ENCODE results near the gene SPATA4. TPM values are rescaled to one million over a fixed set of nuclear protein-coding genes. Genes with fewer than 3 reads are reported as not detected.

Gene SPATA4
- polyA plus RNA-seq, 1 donor from 2014 or later: not detected

- Mint-ChIP-seq H3K27me3 (peaks cover 13% of the 10 kb centered on the region), H3K36me3 (no peaks in the 10 kb centered on the region), H3K4me1 (no peaks in the 10 kb centered on the region), H3K4me3 (no peak overlapping the region), H3K9me3 (peaks cover 0 to 10% (median 9%) of the 10 kb centered on the region in 3 donors), H3K27ac (peak overlapping the region in 1 of 3 donors; percentile 75)
These were observed 14.2 kb upstream of the SPATA4 start for GRCh38 chr4:176209535-176209934.

DNA sequence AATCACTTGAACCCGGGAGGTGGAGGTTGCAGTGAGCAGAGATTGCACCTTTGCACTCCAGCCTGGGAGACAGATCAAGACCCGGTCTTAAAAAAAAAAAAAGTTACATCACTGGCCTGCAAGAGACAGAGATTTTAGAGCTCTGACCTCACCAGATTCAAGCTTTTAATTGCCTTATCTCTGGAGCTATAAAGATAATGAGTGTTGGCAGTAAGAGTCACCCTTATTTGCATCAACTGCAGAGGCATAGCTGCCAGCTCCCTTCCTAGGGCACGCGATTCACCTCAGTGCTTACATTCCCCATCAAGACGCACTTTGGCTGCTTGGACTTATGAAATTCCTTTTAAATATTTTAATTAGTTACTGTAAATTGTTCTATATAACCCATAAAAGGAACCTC lies 12.5 kb upstream of the SPATA4 start:
- no peak overlapping the region for H3K27ac Mint-ChIP-seq
- no peaks in the 10 kb centered on the region for H3K4me1 Mint-ChIP-seq
- H3K27me3 Mint-ChIP-seq: peaks cover 18% of the 10 kb centered on the region
- H3K4me3 Mint-ChIP-seq: no peak overlapping the region
- peaks cover 0 to 10% (median 9%) of the 10 kb centered on the region in 3 donors for H3K9me3 Mint-ChIP-seq
- H3K36me3 Mint-ChIP-seq: no peaks in the 10 kb centered on the region

DNA sequence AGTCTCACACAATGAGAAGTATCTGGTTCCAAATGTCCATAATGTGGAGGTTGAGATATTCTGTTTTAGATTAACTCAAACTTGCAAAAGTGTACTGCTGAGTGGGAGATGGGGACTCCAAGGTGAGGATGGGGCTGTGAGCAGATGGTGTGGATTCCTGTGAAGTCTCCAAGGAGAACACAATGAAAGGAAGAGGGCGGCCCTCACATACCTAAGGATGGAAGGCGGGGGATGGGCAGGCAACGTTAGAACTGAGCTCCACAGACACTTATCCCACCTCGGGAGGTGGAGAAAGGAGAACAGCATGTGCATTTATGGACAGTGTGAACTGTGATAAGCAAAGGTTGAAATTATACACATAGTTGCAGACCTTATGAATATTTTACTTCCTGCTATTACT lies 9.9 kb upstream of the SPATA4 start:
- Mint-ChIP-seq H3K4me1 (no peaks in the 10 kb centered on the region), H3K36me3 (no peaks in the 10 kb centered on the region), H3K4me3 (no peak overlapping the region), H3K9me3 (no peaks in the 10 kb centered on the region), H3K27me3 (peaks cover 12% of the 10 kb centered on the region), H3K27ac (no peak overlapping the region)

DNA sequence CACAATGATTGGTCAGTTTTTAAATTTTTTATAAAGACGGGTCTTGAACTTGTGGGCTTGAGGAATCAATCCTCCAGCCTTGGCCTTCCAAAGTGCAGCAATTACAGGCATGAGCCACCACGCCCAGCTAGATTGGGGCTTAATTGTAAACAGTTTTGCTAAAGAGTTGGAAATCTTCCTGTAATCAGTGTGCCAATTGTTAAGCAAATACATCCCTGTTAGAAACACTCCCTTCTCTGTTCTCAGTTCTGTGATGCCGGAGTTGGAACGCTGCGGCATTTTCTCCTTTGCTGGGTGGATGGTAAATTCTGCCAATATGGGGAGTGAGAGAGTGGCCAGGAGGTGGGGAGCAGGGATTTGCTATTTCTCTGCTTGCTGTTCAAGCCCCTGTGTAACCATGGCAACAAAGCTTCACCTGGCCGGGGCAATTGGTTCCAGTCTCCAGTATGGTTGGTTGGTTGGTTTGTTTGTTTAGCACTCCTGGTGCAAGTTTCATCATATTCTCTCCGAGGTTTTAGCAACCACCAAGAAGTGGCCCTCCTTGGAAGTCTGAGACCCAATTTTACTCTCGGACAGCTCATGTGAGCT lies 3.0 kb upstream of the SPATA4 start:
- H3K4me1 Mint-ChIP-seq: peaks cover 2 to 11% (median 10%) of the 10 kb centered on the region in 3 donors
- peaks cover 4% of the 10 kb centered on the region for H3K36me3 Mint-ChIP-seq
- peaks cover 12% of the 10 kb centered on the region for H3K27me3 Mint-ChIP-seq
- H3K4me3 Mint-ChIP-seq: no peak overlapping the region
- no peaks in the 10 kb centered on the region for H3K9me3 Mint-ChIP-seq
- no peak overlapping the region for H3K27ac Mint-ChIP-seq

- Mint-ChIP-seq H3K4me3 (peak overlapping the region in 1 of 4 donors; percentile 39), H3K9me3 (no peaks in the 10 kb centered on the region), H3K27me3 (peaks cover 26% of the 10 kb centered on the region), H3K27ac (peak overlapping the region in 1 of 3 donors; percentile 41), H3K4me1 (peaks cover 2 to 11% (median 11%) of the 10 kb centered on the region in 3 donors), H3K36me3 (peaks cover 5% of the 10 kb centered on the region)
These were observed 1.4 kb downstream of the SPATA4 start for GRCh38 chr4:176193938-176194337.

- Mint-ChIP-seq H3K4me1 (peaks cover 2 to 11% (median 11%) of the 10 kb centered on the region in 3 donors), H3K27me3 (peaks cover 19% of the 10 kb centered on the region), H3K9me3 (no peaks in the 10 kb centered on the region), H3K4me3 (no peak overlapping the region), H3K27ac (peak overlapping the region in 1 of 3 donors; percentile 41), H3K36me3 (peaks cover 7% of the 10 kb centered on the region)
These were observed 2.3 kb downstream of the SPATA4 start for GRCh38 chr4:176193126-176193525.

- Mint-ChIP-seq H3K27me3 (peaks cover 19% of the 10 kb centered on the region), H3K36me3 (peaks cover 3% of the 10 kb centered on the region), H3K4me3 (no peak overlapping the region), H3K4me1 (peaks cover 2 to 11% (median 11%) of the 10 kb centered on the region in 3 donors), H3K27ac (no peak overlapping the region), H3K9me3 (no peaks in the 10 kb centered on the region)
These were observed 3.4 kb downstream of the SPATA4 start for GRCh38 chr4:176191974-176192373.

- Mint-ChIP-seq H3K9me3 (no peaks in the 10 kb centered on the region), H3K36me3 (peaks cover 3% of the 10 kb centered on the region), H3K27ac (no peak overlapping the region), H3K27me3 (peaks cover 19% of the 10 kb centered on the region), H3K4me1 (peaks cover 0 to 5% (median 2%) of the 10 kb centered on the region in 3 donors), H3K4me3 (no peak overlapping the region)
These were observed 5.2 kb downstream of the SPATA4 start for GRCh38 chr4:176189891-176190795.

GRCh38 chr4:176188654-176189053 lies 6.7 kb downstream of the SPATA4 start:
- H3K27me3 Mint-ChIP-seq: peaks cover 19% of the 10 kb centered on the region
- H3K4me1 Mint-ChIP-seq: peaks cover 0 to 3% (median 0%) of the 10 kb centered on the region in 3 donors
- H3K4me3 Mint-ChIP-seq: no peak overlapping the region
- no peaks in the 10 kb centered on the region for H3K9me3 Mint-ChIP-seq
- H3K36me3 Mint-ChIP-seq: peaks cover 3% of the 10 kb centered on the region
- no peak overlapping the region for H3K27ac Mint-ChIP-seq

- no peaks in the 10 kb centered on the region for H3K9me3 Mint-ChIP-seq
- H3K4me1 Mint-ChIP-seq: no peaks in the 10 kb centered on the region
- H3K36me3 Mint-ChIP-seq: peaks cover 3% of the 10 kb centered on the region
- H3K4me3 Mint-ChIP-seq: no peak overlapping the region
- no peak overlapping the region for H3K27ac Mint-ChIP-seq
- peaks cover 14% of the 10 kb centered on the region for H3K27me3 Mint-ChIP-seq
These were observed 7.8 kb downstream of the SPATA4 start for GRCh38 chr4:176187624-176188023.

DNA sequence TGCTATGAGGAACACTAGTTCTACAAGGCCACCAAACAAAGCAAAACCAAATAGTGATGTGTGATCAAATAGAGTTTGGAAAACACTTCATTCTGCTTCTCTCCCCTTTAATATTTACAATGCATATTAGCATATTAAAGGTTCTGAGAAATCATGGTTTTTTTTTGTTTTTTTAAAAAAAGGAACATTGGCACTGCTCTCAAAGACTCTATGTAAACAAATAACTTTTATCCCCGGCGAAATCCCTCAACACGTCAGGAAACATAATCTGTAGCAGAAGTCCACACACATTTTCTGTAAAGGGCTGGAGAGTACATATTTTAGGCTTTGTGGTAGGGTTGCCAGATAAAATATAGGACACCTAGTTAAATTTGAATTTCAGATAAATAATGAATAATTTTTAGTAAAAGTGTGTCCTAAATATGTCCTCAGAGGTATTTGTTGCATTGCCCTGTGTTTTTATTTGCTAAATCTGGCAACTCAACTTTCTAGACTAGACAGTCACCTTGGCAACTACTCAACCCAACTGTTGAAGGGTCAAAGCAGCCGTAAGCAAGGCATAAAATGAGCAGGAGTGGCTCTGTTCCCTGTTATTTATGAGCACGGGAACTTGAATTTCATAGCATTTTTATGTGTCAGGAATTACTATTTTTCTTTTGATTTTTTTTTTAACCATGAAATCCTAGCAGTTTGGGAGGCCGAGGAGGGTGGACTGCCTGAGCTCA lies 8.6 kb downstream of the SPATA4 start:
- Mint-ChIP-seq H3K27me3 (peaks cover 7% of the 10 kb centered on the region), H3K27ac (no peak overlapping the region), H3K4me1 (no peaks in the 10 kb centered on the region), H3K36me3 (peaks cover 3% of the 10 kb centered on the region), H3K9me3 (no peaks in the 10 kb centered on the region), H3K4me3 (no peak overlapping the region)

GRCh38 chr4:176186067-176186466 lies 9.3 kb downstream of the SPATA4 start:
- Mint-ChIP-seq H3K4me1 (no peaks in the 10 kb centered on the region), H3K9me3 (no peaks in the 10 kb centered on the region), H3K4me3 (no peak overlapping the region), H3K36me3 (peaks cover 3% of the 10 kb centered on the region), H3K27ac (no peak overlapping the region), H3K27me3 (peaks cover 6% of the 10 kb centered on the region)

- no peaks in the 10 kb centered on the region for H3K9me3 Mint-ChIP-seq
- no peaks in the 10 kb centered on the region for H3K4me1 Mint-ChIP-seq
- peaks cover 6% of the 10 kb centered on the region for H3K27me3 Mint-ChIP-seq
- peaks cover 3% of the 10 kb centered on the region for H3K36me3 Mint-ChIP-seq
- H3K4me3 Mint-ChIP-seq: no peak overlapping the region
- H3K27ac Mint-ChIP-seq: no peak overlapping the region
These were observed 10.3 kb downstream of the SPATA4 start for GRCh38 chr4:176185051-176185450.

DNA sequence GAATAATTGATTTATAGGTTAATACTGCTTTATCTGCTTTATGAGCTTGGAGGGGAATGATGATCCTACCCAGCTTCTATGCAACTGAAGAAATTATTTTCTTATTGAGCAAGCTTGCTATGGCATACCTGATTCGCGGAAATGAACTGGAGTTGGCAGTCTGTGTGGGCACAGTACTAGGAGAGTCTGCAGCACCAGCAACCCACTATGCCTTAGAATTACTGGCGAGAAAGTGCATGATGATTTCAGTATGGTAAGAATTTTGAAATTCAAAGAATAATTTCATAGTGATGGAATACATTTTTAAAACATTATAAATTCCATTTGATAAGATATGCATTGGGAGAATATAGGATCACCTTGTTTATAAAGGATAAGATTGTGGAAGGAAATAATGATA lies 32.3 kb downstream of the SPATA4 start:
- Mint-ChIP-seq H3K27ac (no peak overlapping the region), H3K9me3 (no peaks in the 10 kb centered on the region), H3K4me3 (no peak overlapping the region), H3K27me3 (no peaks in the 10 kb centered on the region), H3K4me1 (no peaks in the 10 kb centered on the region), H3K36me3 (peaks cover 9% of the 10 kb centered on the region)

DNA sequence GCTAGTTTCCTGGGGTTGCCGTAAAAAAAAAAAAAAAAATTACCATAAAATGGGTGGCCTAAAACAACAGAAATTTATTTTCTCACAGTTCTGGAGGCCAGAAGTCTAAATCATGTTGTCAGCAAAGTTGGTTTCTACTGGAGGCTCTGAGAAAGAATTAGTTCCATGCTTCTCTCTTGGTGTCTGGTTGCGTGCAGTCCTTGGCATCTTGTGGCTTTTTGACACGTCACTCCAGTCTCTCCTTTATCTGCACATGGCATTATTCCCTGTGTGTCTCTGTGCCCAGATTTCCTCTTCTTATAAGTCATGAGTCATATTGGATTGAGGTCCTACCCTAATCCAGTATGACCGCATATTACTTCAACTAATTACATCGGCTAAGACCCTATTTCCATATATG lies 38.7 kb downstream of the SPATA4 start:
- Mint-ChIP-seq H3K4me1 (no peaks in the 10 kb centered on the region), H3K36me3 (peaks cover 9% of the 10 kb centered on the region), H3K9me3 (no peaks in the 10 kb centered on the region), H3K27ac (no peak overlapping the region), H3K27me3 (no peaks in the 10 kb centered on the region), H3K4me3 (no peak overlapping the region)

Measured in IgD-negative memory B cell (primary cell).